ENCODE measurements around the gene LAMC3. TPM values are rescaled to one million over a fixed set of nuclear protein-coding genes. Genes with fewer than 3 reads are reported as not detected.

The LAMC3 gene
- total RNA-seq, 6 donors from 2014 or later: 6.7 to 56.0 (median 19.5) TPM

GRCh38 chr9:131060900-131061630 is 52.1 kb downstream of the LAMC3 start:
- DNase-seq: no peak
- no peaks in the 10 kb centered on the region for H3K9me3 ChIP-seq
- no peak overlapping the region for H3K4me3 ChIP-seq
- H3K4me1 ChIP-seq: peaks cover 0 to 6% (median 0%) of the 10 kb centered on the region in 4 donors
- no peaks in the 10 kb centered on the region for H3K27me3 ChIP-seq
- no peaks in the 10 kb centered on the region for H3K36me3 ChIP-seq
- 75 to 93% methylated on average over 5 to 20 of the region's 21 CpGs for WGBS, 2 donors
- H3K27ac ChIP-seq: no peak overlapping the region
- TF ChIP-seq POLR2A (IDR thresholded peaks at IDR 0.05) (no peak), POLR2AphosphoS5 (IDR thresholded peaks at IDR 0.05) (no peak), CTCF (IDR thresholded peaks at IDR 0.05) (no peak), EP300 (IDR thresholded peaks at IDR 0.05) (no peak)
- ATAC-seq (ENCODE audit: low FRiP score in 2 of 2): no peak

DNA sequence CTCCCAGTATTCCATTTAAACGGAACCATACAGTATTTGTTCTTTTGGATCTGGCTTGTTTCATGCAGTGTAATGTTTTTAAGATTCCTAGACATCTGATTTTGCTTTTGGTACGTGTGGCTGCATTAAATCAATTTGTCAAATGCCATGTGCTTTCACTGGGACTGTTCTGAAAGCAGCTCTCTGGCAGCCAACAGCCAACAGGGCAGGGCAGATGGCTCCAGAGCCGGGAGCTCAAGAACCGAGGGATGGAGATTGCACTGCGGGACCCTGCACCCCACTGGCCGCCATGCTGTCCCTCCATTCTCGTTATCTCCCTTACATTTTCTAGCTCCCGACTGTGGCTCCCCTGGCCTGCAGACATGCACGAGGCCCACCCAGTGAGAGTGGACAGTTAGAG is 54.0 kb downstream of the LAMC3 start:
- Histone ChIP-seq H3K27me3 (no peaks in the 10 kb centered on the region), H3K36me3 (no peaks in the 10 kb centered on the region), H3K4me3 (no peak overlapping the region), H3K9me3 (no peaks in the 10 kb centered on the region), H3K4me1 (peaks cover 0 to under 1% (median 0%) of the 10 kb centered on the region in 4 donors), H3K27ac (no peak overlapping the region)
- DNase-seq (no peak), ATAC-seq (ENCODE audit: low FRiP score in 2 of 2) (no peak)
- TF ChIP-seq POLR2A (IDR thresholded peaks at IDR 0.05) (no peak), POLR2AphosphoS5 (IDR thresholded peaks at IDR 0.05) (no peak), EP300 (IDR thresholded peaks at IDR 0.05) (no peak), CTCF (IDR thresholded peaks at IDR 0.05) (no peak)
- 69 to 75% methylated on average over 9 of the region's 9 CpGs for WGBS, 2 donors

DNA sequence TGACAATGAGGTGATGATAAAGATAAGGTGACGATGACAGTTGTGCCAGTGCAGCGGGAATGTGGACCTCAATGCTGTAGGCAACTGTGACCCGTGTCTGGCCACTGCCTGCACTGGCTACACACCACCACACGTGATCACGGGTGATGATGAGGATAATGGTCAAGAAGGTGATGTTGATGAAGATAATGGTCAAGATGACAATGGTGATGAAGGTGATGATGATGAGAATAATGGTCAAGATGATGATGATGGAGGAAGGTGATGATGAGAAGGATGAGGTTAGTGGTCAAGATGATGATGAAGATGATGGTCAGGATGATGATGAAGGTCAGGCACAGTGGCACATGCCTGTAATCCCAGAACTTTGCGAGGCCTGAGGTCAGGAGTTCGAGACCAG is 56.6 kb downstream of the LAMC3 start:
- Histone ChIP-seq H3K27ac (no peak overlapping the region), H3K9me3 (no peaks in the 10 kb centered on the region), H3K36me3 (no peaks in the 10 kb centered on the region), H3K4me1 (no peaks in the 10 kb centered on the region), H3K27me3 (no peaks in the 10 kb centered on the region), H3K4me3 (no peak overlapping the region)
- no peak for TF ChIP-seq POLR2A (IDR thresholded peaks at IDR 0.05)
- no peak for DNase-seq
- no peak for ATAC-seq (ENCODE audit: low FRiP score in 2 of 2)
- 90 to 95% methylated on average over 7 of the region's 7 CpGs for WGBS, 2 donors

- 72% methylated on average over 9 of the region's 9 CpGs; no CpG with 5 or more reads in 1 of the 2 donors for WGBS, 2 donors
Measured at GRCh38 chr9:131067625-131068024, 58.7 kb downstream of the LAMC3 start.

GRCh38 chr9:131068076-131068816 is 59.3 kb downstream of the LAMC3 start:
- Histone ChIP-seq H3K27ac (no peak overlapping the region), H3K4me1 (no peaks in the 10 kb centered on the region), H3K9me3 (no peaks in the 10 kb centered on the region), H3K27me3 (no peaks in the 10 kb centered on the region), H3K36me3 (no peaks in the 10 kb centered on the region), H3K4me3 (no peak overlapping the region)
- ATAC-seq (ENCODE audit: low FRiP score in 2 of 2) (no peak), DNase-seq (no peak)
- TF ChIP-seq POLR2AphosphoS5 (IDR thresholded peaks at IDR 0.05) (no peak), POLR2A (IDR thresholded peaks at IDR 0.05) (no peak), EP300 (IDR thresholded peaks at IDR 0.05) (no peak), CTCF (IDR thresholded peaks at IDR 0.05) (no peak)
- 74 to 85% methylated on average over 5 to 9 of the region's 14 CpGs for WGBS, 2 donors

More at GRCh38 chr9:131067625-131068024, 58.7 kb downstream of the LAMC3 start:
- no peaks in the 10 kb centered on the region for H3K4me1 ChIP-seq
- H3K27me3 ChIP-seq: no peaks in the 10 kb centered on the region
- no peak for TF ChIP-seq EP300 (IDR thresholded peaks at IDR 0.05)
- TF ChIP-seq POLR2A (IDR thresholded peaks at IDR 0.05): no peak
- ATAC-seq (ENCODE audit: low FRiP score in 2 of 2): no peak
- H3K9me3 ChIP-seq: no peaks in the 10 kb centered on the region
- no peak overlapping the region for H3K27ac ChIP-seq
- no peak for DNase-seq
- no peak overlapping the region for H3K4me3 ChIP-seq
- no peaks in the 10 kb centered on the region for H3K36me3 ChIP-seq

Data from upper lobe of left lung (tissue), 6 donors.